Large intestine (tissue), 12 donors: ENCODE data around the gene SRXN1. TPM values are rescaled to one million over a fixed set of nuclear protein-coding genes. Genes with fewer than 3 reads are reported as not detected.
"Not testable (repeated sequence)": the region's sequence is repeated elsewhere in the genome, so short reads cannot be mapped to it uniquely, and the experiment has no call there.

Experiments used
- DNase-seq, 2 donors: peaks; one replicate each; pipeline versions ENCODE4 v3.0.0 to v3.0.0-alpha.2; 2013
- H3K27ac ChIP-seq: one replicate; pipeline ENCODE4 v1.5.1; 2013; ENCODE audit warnings: low read length
- H3K27me3 ChIP-seq: 2 replicates; pipeline ENCODE4 v1.6.1; 2013; ENCODE audit warnings: low read length; ENCODE audit not compliant: control insufficient read depth, insufficient read depth
- H3K36me3 ChIP-seq: 2 replicates; pipeline ENCODE4 v1.6.1; 2013; ENCODE audit warnings: low read length; ENCODE audit not compliant: control insufficient read depth, insufficient read depth
- H3K4me1 ChIP-seq: one replicate; pipeline ENCODE4 v1.6.1; 2013; ENCODE audit warnings: low read length; ENCODE audit not compliant: control insufficient read depth, insufficient read depth
- H3K4me3 ChIP-seq: one replicate; pipeline ENCODE4 v1.5.1; 2013; ENCODE audit warnings: low read length
- H3K9me3 ChIP-seq: one replicate; pipeline ENCODE4 v1.6.1; 2013; ENCODE audit warnings: mild to moderate bottlenecking, low read depth, low read length, moderate library complexity; ENCODE audit not compliant: control insufficient read depth
- WGBS: methylation state at CpG from one replicate; pipeline ENCODE4 v1.1.5; 2013; ENCODE audit warnings: low lambda C conversion rate; ENCODE audit not compliant: insufficient coverage; 5-methylcytosine and 5-hydroxymethylcytosine counted together
- long read RNA-seq, 11 donors: transcript quantifications; one replicate each; lab custom pipeline, GENCODE V29; 2026
- polyA plus RNA-seq: library from polyadenylated mRNA; unstranded; fragments of 120-200 nt; gene quantifications from one replicate; pipeline ENCODE4 v1.2.1, GENCODE V29; 2013

The SRXN1 gene
- 18.0 TPM for polyA plus RNA-seq
- long read RNA-seq, donor 1, partial matches to known transcripts, result 0 of 1 reads
- long read RNA-seq, donor 1, other reads (novel, unspliced or antisense), result 0 of 1 reads
- long read RNA-seq, donor 2, transcript SRXN1-201 (2 exons, 2,698 nt), result major isoform, 8 of 8 reads
- long read RNA-seq, donor 2, partial matches to known transcripts, result 0 of 8 reads
- long read RNA-seq, donor 2, other reads (novel, unspliced or antisense), result 0 of 8 reads
- long read RNA-seq, donor 3, transcript SRXN1-201 (2 exons, 2,698 nt), result major isoform, 20 of 20 reads
- long read RNA-seq, donor 3, partial matches to known transcripts, result 0 of 20 reads
- long read RNA-seq, donor 3, other reads (novel, unspliced or antisense), result 0 of 20 reads
- long read RNA-seq, donor 4, partial matches to known transcripts, result 0 of 2 reads
- long read RNA-seq, donor 4, other reads (novel, unspliced or antisense), result 0 of 2 reads
- long read RNA-seq, donor 5, transcript SRXN1-201 (2 exons, 2,698 nt), result major isoform, 5 of 5 reads
- long read RNA-seq, donor 5, partial matches to known transcripts, result 0 of 5 reads
- long read RNA-seq, donor 5, other reads (novel, unspliced or antisense), result 0 of 5 reads
- long read RNA-seq, donor 6, transcript SRXN1-201 (2 exons, 2,698 nt), result major isoform, 16 of 16 reads
- long read RNA-seq, donor 6, partial matches to known transcripts, result 0 of 16 reads
- long read RNA-seq, donor 6, other reads (novel, unspliced or antisense), result 0 of 16 reads
- long read RNA-seq, donor 7, result 0 reads
- long read RNA-seq, donor 8, transcript SRXN1-201 (2 exons, 2,698 nt), result major isoform, 7 of 7 reads
- long read RNA-seq, donor 8, partial matches to known transcripts, result 0 of 7 reads
- long read RNA-seq, donor 8, other reads (novel, unspliced or antisense), result 0 of 7 reads
- long read RNA-seq, donor 9, transcript SRXN1-201 (2 exons, 2,698 nt), result major isoform, 8 of 8 reads
- long read RNA-seq, donor 9, partial matches to known transcripts, result 0 of 8 reads
- long read RNA-seq, donor 9, other reads (novel, unspliced or antisense), result 0 of 8 reads
- long read RNA-seq, donor 10, transcript SRXN1-201 (2 exons, 2,698 nt), result major isoform, 14 of 14 reads
- long read RNA-seq, donor 10, partial matches to known transcripts, result 0 of 14 reads
- long read RNA-seq, donor 10, other reads (novel, unspliced or antisense), result 0 of 14 reads
- long read RNA-seq, donor 11, transcript SRXN1-201 (2 exons, 2,698 nt), result major isoform, 11 of 11 reads
- long read RNA-seq, donor 11, partial matches to known transcripts, result 0 of 11 reads
- long read RNA-seq, donor 11, other reads (novel, unspliced or antisense), result 0 of 11 reads

DNA sequence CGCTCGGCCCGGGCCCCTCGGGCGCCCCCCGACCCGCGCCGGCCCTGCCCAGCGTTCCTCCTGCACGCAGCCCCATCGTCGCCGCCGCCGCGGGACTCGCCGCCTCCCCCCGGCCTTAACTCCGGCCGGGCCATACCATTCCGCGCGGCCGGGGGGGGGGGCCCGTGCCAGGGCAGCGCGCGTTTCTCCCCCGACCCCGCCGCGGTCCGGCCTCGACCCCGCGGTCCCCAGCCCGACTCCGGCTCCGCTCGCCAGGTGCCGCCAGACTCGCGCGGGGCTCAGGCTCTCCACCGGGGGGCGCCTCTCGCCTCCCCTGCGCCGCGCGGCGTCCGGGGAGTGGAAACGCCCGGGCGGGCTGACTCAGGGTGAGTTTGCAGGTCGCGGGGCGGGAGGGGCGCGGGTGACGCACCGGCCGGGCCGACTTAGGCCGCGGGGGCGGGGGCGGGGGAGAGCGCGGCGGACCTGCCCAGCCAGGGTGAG lies at the start of gene SRXN1:
SRXN1 (minus strand) TSS at position 91 of the 480 bp plus-strand sequence; CDS start at position 76, 15 bp downstream.
- H3K4me3 ChIP-seq, result peak within 1 kb of the TSS; percentile 61
- H3K4me1 ChIP-seq, result peaks cover 18% of the 10 kb centered on the region
- H3K27ac ChIP-seq, result peak within 1 kb of the TSS; percentile 61
- peak; percentile 83 to 89 for DNase-seq
- H3K27me3 ChIP-seq, result peaks cover 16% of the 10 kb centered on the region
- WGBS, result no CpG with 5 or more reads among the region's 74 CpGs
- no peaks in the 10 kb centered on the region for H3K9me3 ChIP-seq
- peaks cover 18% of the 10 kb centered on the region for H3K36me3 ChIP-seq

DNA sequence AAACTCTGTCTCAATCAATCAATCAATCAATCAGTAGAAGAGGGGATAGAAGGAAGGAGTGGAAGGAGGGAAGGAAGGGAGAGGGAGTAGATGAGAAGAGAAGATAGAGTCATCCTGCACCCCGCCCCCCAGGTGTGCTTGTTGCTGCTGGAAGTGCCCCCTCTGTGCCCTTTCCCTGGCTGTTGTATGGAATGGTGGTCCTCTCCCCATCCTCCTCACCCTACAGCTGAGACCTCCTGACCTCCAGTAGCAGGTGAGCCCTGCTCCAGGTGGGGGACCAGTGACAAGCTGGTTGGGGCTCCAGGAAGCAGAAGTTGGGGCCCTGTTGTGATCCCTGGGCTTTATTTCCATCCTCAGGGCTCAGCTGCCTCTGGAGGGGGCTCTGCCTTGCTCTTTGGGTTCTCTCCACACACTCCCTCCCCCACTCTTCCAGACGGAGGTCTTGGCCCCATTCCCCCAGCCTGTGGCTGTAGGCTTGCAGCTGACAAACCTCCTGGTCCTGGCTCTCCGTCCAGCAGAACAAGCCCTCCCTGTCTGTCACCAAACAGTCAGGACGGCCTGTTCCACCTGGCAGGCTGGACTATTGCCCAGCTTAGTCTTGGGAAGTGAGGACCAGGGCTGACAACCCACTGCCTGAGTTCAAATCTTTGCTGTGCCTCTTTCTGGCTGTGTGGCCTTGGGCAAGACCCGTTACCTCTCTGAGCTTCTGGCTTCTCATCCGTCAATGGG lies 48.6 kb upstream of the SRXN1 start:
- Histone ChIP-seq H3K4me1 (no peaks in the 10 kb centered on the region), H3K9me3 (no peaks in the 10 kb centered on the region), H3K27ac (no peak overlapping the region), H3K36me3 (no peaks in the 10 kb centered on the region), H3K4me3 (no peak overlapping the region), H3K27me3 (peaks cover 20% of the 10 kb centered on the region)
- no peak for DNase-seq
- no CpG with 5 or more reads among the region's 6 CpGs for WGBS

DNA sequence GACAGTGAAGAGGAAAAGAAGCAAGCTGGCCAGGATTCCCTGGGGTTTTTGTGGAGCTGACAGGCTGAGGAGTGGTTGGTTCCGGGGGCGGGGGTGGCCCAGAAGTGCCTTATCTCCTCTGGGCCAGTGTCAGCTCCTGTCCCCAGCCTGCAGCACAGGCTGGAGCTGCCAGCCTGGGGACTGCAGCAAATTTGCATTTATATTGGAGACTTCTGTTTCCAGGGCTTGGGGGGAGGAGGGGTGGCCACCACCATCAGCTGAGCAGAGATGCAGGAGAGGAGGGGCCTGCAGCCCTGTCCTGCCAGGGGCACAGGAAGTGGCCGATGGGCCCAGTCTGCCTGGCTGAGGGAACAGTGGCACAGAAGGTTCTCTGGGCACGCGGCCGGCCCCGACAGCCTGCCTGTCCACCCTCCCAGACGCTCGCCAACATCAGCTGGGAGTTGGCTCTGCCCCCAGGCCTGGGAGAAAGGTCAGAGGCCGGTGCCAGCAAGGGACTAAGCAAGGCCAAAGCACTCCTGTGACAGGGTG lies 46.9 kb upstream of the SRXN1 start:
- Histone ChIP-seq H3K27ac (no peak overlapping the region), H3K9me3 (no peaks in the 10 kb centered on the region), H3K27me3 (peaks cover 12% of the 10 kb centered on the region), H3K4me3 (no peak overlapping the region), H3K36me3 (no peaks in the 10 kb centered on the region), H3K4me1 (no peaks in the 10 kb centered on the region)
- no CpG with 5 or more reads among the region's 10 CpGs for WGBS
- no peak for DNase-seq

DNA sequence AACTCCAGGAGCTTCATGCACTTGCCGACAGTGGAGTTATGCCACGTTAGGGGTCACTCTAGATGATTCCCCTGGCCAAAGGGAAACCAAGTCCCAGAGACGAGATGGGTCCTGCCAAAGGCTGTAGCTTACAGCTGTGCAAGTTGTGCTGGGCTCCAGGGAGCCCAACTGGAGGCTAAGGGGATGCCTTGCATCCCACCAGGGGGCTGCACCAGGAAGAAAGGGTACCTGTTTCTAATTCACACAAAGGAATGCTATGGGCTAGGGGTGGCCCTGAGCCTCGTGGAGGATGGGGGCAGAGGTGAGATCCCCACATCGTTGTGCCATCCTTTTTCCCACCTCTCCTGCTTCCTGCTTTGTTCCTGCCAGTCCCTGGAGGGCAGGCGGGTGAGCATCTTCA lies 46.3 kb upstream of the SRXN1 start:
- Histone ChIP-seq H3K27ac (no peak overlapping the region), H3K9me3 (no peaks in the 10 kb centered on the region), H3K4me1 (no peaks in the 10 kb centered on the region), H3K27me3 (peaks cover 12% of the 10 kb centered on the region), H3K4me3 (no peak overlapping the region), H3K36me3 (no peaks in the 10 kb centered on the region)
- no CpG with 5 or more reads among the region's 6 CpGs for WGBS
- DNase-seq, result no peak

DNA sequence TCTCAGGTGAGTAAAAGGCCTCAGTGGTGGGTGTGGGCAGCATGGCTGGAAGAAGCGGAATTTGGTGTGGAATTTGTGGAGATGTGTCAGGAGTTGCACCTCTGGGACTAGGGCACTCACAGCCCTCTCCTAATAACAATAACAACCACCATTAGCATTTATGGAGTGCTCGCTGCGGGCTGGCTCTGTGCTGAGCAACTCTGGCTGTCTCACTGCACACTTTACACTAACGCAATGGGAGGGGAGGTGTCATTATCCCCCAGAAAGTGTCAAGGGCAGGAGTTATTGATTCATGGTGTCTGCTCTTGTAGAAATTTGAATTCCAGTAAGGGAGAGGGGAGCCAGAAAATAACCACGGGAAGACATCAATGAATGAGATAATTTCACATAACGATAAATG lies 45.3 kb upstream of the SRXN1 start:
- WGBS, result no CpG with 5 or more reads among the region's 6 CpGs
- no peak for DNase-seq
- peaks cover 12% of the 10 kb centered on the region for H3K27me3 ChIP-seq
- H3K9me3 ChIP-seq, result no peaks in the 10 kb centered on the region
- no peak overlapping the region for H3K4me3 ChIP-seq
- no peak overlapping the region for H3K27ac ChIP-seq
- H3K4me1 ChIP-seq, result no peaks in the 10 kb centered on the region
- H3K36me3 ChIP-seq, result no peaks in the 10 kb centered on the region

DNA sequence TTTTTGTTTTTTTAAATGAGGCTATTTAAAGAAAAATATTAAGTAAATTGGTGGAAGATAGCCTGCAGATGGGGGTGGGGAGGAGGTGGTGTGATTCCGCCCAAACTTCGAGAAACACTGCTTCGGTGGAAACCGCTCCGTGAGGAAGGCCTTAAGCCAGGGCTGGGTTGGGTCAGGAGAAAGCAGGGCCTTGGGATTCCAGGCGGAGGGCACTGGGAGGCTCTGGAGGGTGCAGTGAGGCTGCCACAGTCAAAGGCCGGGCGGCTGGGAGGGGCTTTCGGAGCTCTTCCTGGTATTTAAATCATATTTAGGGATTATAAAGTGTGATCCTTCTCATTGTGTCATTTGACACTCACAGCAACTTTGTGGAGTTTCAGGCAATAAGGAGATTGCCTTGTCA lies 44.8 kb upstream of the SRXN1 start:
- no CpG with 5 or more reads among the region's 9 CpGs for WGBS
- no peak for DNase-seq
- Histone ChIP-seq H3K36me3 (no peaks in the 10 kb centered on the region), H3K27ac (no peak overlapping the region), H3K27me3 (peaks cover 12% of the 10 kb centered on the region), H3K9me3 (no peaks in the 10 kb centered on the region), H3K4me3 (no peak overlapping the region), H3K4me1 (no peaks in the 10 kb centered on the region)

DNA sequence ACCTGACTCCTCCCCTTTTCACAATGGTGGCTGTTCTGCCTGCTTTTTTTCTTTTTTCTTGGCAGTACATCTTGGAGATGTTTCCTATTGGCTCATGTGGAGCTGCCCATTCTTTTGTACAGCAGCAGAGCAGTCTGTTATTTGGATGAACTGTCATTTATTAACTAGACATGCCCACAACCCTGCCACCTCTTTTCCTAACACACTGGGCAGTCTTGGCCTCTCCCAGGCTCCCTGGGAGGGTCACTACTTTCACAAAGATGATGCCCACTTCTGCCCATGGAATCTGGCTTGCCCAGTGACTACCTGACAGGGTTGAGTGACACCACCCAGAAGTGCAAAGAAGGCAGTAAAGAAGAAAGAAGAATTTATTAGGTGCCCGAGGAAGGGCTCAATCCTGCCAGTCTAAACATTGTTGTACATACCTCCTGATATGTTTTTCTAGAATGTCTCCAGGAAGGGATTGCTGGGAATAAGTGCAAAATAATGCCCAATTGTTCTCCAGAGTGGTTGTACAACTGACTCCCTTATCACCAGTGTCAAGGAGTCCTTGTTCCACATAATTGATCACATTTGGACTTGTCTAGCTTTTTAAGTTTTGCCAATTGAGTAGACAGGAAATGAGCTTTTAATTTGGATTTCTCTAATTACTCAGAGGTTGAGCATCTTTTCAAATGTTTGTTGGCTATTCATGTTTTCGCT lies 42.3 kb upstream of the SRXN1 start:
- Histone ChIP-seq H3K36me3 (no peaks in the 10 kb centered on the region), H3K9me3 (no peaks in the 10 kb centered on the region), H3K4me1 (no peaks in the 10 kb centered on the region), H3K27ac (no peak overlapping the region), H3K4me3 (no peak overlapping the region), H3K27me3 (peaks cover 13% of the 10 kb centered on the region)
- no peak for DNase-seq
- 83% methylated on average over 1 of the region's 2 CpGs for WGBS

DNA sequence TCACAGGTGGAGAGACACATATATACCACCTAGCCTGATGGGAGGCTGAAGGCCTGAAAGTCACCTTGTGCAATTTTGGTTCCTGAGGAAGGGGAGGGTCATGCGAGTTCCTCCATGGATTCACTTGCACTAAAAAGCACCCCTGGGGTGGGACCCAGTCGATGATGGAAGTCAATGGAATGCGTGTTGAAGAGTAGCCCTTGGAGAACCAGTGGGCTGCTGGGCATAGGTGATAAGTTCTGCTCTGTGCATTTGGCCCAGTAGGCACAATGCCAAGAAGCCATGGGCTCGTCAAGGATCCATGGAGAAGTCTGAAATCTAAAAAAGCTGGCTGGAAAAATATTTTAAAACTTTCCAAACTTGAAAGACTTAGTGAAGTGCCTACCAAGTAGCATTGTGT lies 41.5 kb upstream of the SRXN1 start:
- Histone ChIP-seq H3K4me1 (no peaks in the 10 kb centered on the region), H3K36me3 (no peaks in the 10 kb centered on the region), H3K27me3 (peaks cover 13% of the 10 kb centered on the region), H3K4me3 (no peak overlapping the region), H3K9me3 (no peaks in the 10 kb centered on the region), H3K27ac (no peak overlapping the region)
- WGBS, result no CpG with 5 or more reads among the region's 4 CpGs
- no peak for DNase-seq

DNA sequence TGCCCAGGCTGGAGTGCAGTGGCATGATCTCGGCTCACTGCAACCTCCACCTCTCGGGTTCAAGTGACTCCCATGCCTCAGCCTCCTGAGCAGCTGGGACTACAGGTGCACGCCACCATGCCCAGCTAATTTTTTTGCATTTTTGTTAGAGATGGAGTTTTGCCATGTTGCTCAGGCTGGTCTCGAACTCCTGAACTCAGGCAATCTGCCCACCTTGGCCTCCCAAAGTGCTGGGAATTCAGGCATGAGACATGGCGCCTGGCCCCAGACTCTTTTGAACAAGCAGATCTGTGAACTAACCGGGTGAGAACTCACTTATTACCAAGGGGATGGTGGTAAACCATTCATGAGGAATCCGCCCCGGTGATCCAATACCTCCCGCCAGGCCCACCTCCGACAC lies 40.8 kb upstream of the SRXN1 start:
- H3K27me3 ChIP-seq, result peaks cover 20% of the 10 kb centered on the region
- H3K9me3 ChIP-seq, DNase-seq, H3K36me3 ChIP-seq, H3K4me3 ChIP-seq, H3K27ac ChIP-seq, H3K4me1 ChIP-seq: not testable (repeated sequence)
- no CpG with 5 or more reads among the region's 10 CpGs for WGBS
